Left ventricle myocardium inferior (tissue), 1 donor: Measurements from ENCODE around the gene LRRC25. TPM values are rescaled to one million over a fixed set of nuclear protein-coding genes. Genes with fewer than 3 reads are reported as not detected.

Experiments used
- DNase-seq: peaks from one replicate; pipeline ENCODE4 v3.0.0-alpha.2; 2020
- H3K27ac ChIP-seq: fragments of 200-600 bp; replicated peaks from 2 replicates; pipeline ENCODE4 v1.8.0; 2021
- H3K27me3 ChIP-seq: fragments of 200-600 bp; 2 replicates; pipeline ENCODE4 v1.8.0; 2021; ENCODE audit warnings: low read depth
- H3K36me3 ChIP-seq: fragments of 200-600 bp; 2 replicates; pipeline ENCODE4 v1.8.0; 2021
- H3K4me1 ChIP-seq: fragments of 200-600 bp; 2 replicates; pipeline ENCODE4 v1.8.0; 2021
- H3K4me3 ChIP-seq: fragments of 200-600 bp; 2 replicates; pipeline ENCODE4 v1.8.0; 2021; ENCODE audit warnings: mild to moderate bottlenecking, moderate library complexity
- H3K9me3 ChIP-seq: fragments of 200-600 bp; replicated peaks from 2 replicates; pipeline ENCODE4 v1.8.0; 2021
- CTCF ChIP-seq: fragments of 200-600 bp; IDR thresholded peaks from 2 replicates; pipeline ENCODE4 v1.8.0; 2021; ENCODE audit warnings: antibody characterized with exemption, mild to moderate bottlenecking, borderline replicate concordance
- intact Hi-C: fragments of 100-400 bp; cut with micrococcal nuclease; formaldehyde crosslinking; loops from one replicate; pipeline ENCODE4 v1.11.0; 2022
- total RNA-seq: library from RNA; stranded (reverse); fragmentation: NEBNext Ultra II Directional; extraction: Animal tissue kit (Norgen Biotek cat#: 25700); gene quantifications from one replicate; pipeline ENCODE4 v1.2.1, GENCODE V29; 2021
- donor health status: DM: no; HTN: yes; CAD: no; lungs with severe emphysema.

Gene LRRC25
- total RNA-seq, 1 donor from 2014 or later: 2.4 TPM

GRCh38 chr19:18433735-18434398 lies 36.4 kb upstream of the LRRC25 start:
- Histone ChIP-seq H3K4me1 (peaks cover 68% of the 10 kb centered on the region), H3K36me3 (peaks cover 13% of the 10 kb centered on the region), H3K4me3 (peak overlapping the region; percentile 66), H3K9me3 (no peaks in the 10 kb centered on the region), H3K27ac (peak overlapping the region; percentile 46), H3K27me3 (no peaks in the 10 kb centered on the region)
- intact Hi-C loops: no loop called here
- no peak for TF ChIP-seq CTCF
- no peak for DNase-seq

- Histone ChIP-seq H3K36me3 (peaks cover 13% of the 10 kb centered on the region), H3K4me3 (peak overlapping the region; percentile 66), H3K27ac (peak overlapping the region; percentile 46), H3K4me1 (peaks cover 68% of the 10 kb centered on the region), H3K9me3 (no peaks in the 10 kb centered on the region), H3K27me3 (no peaks in the 10 kb centered on the region)
- intact Hi-C loops: no loop called here
- no peak for TF ChIP-seq CTCF
- DNase-seq: no peak
These were observed 35.7 kb upstream of the LRRC25 start for GRCh38 chr19:18433015-18433691.

- peak overlapping the region; percentile 46 for H3K27ac ChIP-seq
These were observed 35.0 kb upstream of the LRRC25 start for GRCh38 chr19:18432275-18433014.

GRCh38 chr19:18431351-18432197 lies 34.2 kb upstream of the LRRC25 start:
- no peaks in the 10 kb centered on the region for H3K9me3 ChIP-seq
- no peak for DNase-seq
- peaks cover 13% of the 10 kb centered on the region for H3K36me3 ChIP-seq
- intact Hi-C loops: no loop called here
- H3K27me3 ChIP-seq: no peaks in the 10 kb centered on the region
- H3K4me1 ChIP-seq: peaks cover 66% of the 10 kb centered on the region
- no peak overlapping the region for H3K4me3 ChIP-seq
- TF ChIP-seq CTCF: no peak
- H3K27ac ChIP-seq: no peak overlapping the region

More at GRCh38 chr19:18432275-18433014, 35.0 kb upstream of the LRRC25 start:
- Histone ChIP-seq H3K36me3 (peaks cover 13% of the 10 kb centered on the region), H3K9me3 (no peaks in the 10 kb centered on the region), H3K4me3 (peak overlapping the region; percentile 66), H3K27me3 (no peaks in the 10 kb centered on the region), H3K4me1 (peaks cover 66% of the 10 kb centered on the region)
- DNase-seq: no peak
- no peak for TF ChIP-seq CTCF
- intact Hi-C loops: no loop called here
